SU-DHL-6 (cell line): ENCODE results near the gene PTP4A1.

ENCODE experiments used
- CTCF ChIP-seq: fragments of 200-600 bp; sonication (generic); IDR thresholded peaks from one replicate; pipeline ENCODE4 v1.5.1; 2017; ENCODE audit warnings: antibody characterized with exemption, mild to moderate bottlenecking, low read length, moderate library complexity; ENCODE audit not compliant: insufficient read depth, poor library complexity, severe bottlenecking
- EZH2phosphoT487 ChIP-seq: fragments of 200-600 bp; sonication (generic), shearing (Covaris generic); conservative IDR thresholded peaks from 2 replicates; pipeline ENCODE4 v1.6.1; 2018; ENCODE audit warnings: mild to moderate bottlenecking, antibody characterized with exemption, low read length, moderate library complexity, mixed read lengths

- TF ChIP-seq EZH2phosphoT487 (no peak), CTCF (no peak)
Measured at GRCh38 chr6:63573076-63573898, 1.0 kb downstream of the PTP4A1 start.
